T-helper 1 cell treated with Interleukin-12 subunit alpha and Interleukin-12 subunit beta and Interleukin-4 antibody, amounts not matched to agents 30 μg/mL and 1 μg/mL, for 36 hours (primary cell): ENCODE measurements around the gene GM2A.
"Not testable (repeated sequence)": the region's sequence is repeated elsewhere in the genome, so short reads cannot be mapped to it uniquely, and the experiment has no call there.

Source experiments
- H3K27ac Mint-ChIP-seq: one replicate; pipeline ENCODE4 v1.8.0; 2021; ENCODE audit warnings: mild to moderate bottlenecking, mixed read lengths
- H3K27me3 Mint-ChIP-seq: one replicate; pipeline ENCODE4 v1.8.0; 2021; ENCODE audit warnings: low read depth, mixed read lengths
- H3K36me3 Mint-ChIP-seq: one replicate; pipeline ENCODE4 v1.8.0; 2021; ENCODE audit warnings: low read depth, mixed read lengths
- H3K4me1 Mint-ChIP-seq: one replicate; pipeline ENCODE4 v1.8.0; 2021; ENCODE audit warnings: low read depth, mixed read lengths
- H3K4me3 Mint-ChIP-seq: one replicate; pipeline ENCODE4 v1.8.0; 2021; ENCODE audit warnings: mild to moderate bottlenecking, moderate library complexity, mixed read lengths
- H3K9me3 Mint-ChIP-seq: one replicate; pipeline ENCODE4 v1.8.0; 2021; ENCODE audit warnings: mixed read lengths

Gene GM2A

DNA sequence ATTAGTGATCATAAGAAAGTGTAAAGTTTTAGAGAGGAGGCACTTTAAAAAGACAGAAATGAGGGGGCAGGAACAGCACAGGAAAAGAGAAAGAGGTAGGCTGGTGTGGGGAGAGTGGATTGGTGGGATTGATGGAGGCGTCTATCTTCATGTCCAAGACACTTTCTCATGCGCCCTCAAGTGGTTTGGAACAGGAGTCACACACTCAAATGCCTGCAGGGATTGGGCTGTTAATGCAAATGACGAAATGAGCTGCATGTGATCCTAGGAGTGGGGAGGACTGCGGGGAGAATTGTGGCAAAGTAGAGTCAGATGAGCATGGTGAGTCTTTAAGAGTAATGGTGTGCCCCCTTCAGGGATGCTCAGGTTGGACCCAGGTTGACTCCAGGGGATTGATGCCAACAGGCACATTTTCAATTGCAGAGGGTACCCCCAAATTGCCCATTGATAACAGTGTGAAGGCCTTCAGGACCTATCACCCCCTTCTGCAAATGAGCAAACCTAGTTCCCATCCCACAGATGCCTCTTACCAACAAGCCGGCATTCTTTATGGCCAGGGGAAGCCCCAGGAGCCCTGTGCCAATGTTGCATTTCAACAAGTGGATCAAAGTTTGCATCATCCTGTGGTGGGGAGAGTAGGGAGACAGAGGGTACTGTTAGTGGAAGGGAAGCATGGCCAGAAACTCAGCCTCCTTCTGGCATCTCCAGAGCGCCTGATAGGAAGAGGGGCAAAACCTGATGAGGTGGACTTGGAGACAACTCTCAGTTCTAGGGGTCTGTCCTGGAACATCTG, 45.3 kb downstream of the GM2A start:
- Mint-ChIP-seq H3K4me1 (no peaks in the 10 kb centered on the region), H3K27me3 (peaks cover 17% of the 10 kb centered on the region), H3K9me3 (no peaks in the 10 kb centered on the region), H3K27ac (no peak overlapping the region), H3K4me3 (no peak overlapping the region), H3K36me3 (no peaks in the 10 kb centered on the region)

DNA sequence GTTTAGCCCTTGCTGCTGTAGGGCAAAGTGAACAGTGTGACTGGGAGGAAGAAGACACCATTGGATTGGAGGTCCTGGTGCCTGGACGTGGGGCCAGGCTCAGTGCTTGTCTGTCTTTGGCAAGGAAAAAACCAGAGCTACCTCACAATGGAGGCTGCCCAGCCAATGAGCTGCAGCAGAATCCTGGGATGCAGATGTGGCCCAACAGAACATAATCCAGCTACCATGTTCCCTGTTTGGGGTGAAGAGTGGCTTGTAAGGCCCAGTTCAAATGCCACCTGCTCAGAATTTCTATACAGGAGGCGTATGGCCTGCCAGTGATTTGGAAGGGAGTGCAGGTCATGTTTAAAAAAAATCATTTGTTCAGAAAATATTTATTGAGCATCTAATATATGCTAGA, 50.7 kb downstream of the GM2A start, which contains the start of gene SLC36A3:
SLC36A3 (minus strand) TSS at position 101 of the 400 bp plus-strand sequence. CDS start 412 bp downstream, outside the sequence.
- Mint-ChIP-seq H3K27me3 (peaks cover 45% of the 10 kb centered on the region), H3K27ac (no peak within 1 kb of the TSS), H3K4me3 (no peak within 1 kb of the TSS), H3K36me3 (no peaks in the 10 kb centered on the region), H3K9me3 (no peaks in the 10 kb centered on the region), H3K4me1 (no peaks in the 10 kb centered on the region)

DNA sequence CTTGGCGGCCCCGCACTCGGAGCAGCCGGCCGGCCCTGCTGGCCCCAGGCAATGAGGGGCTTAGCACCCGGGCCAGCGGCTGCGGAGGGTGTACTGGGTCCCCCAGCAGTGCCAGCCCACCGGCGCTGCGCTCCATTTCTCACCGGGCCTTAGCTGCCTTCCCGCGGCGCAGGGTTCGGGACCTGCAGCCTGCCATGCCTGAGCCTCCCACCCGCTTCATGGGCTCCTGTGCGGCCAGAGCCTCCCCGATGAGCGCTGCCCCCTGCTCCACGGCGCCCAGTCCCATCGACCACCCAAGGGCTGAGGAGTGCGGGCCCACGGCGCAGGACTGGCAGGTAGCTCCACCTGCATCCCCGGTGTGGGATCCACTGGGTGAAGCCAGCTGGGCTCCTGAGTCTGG, 56.3 kb downstream of the GM2A start:
- not testable (repeated sequence) for H3K27ac Mint-ChIP-seq, H3K4me1 Mint-ChIP-seq, H3K4me3 Mint-ChIP-seq, H3K36me3 Mint-ChIP-seq
- H3K9me3 Mint-ChIP-seq, result peaks cover 11% of the 10 kb centered on the region
- H3K27me3 Mint-ChIP-seq, result peaks cover 34% of the 10 kb centered on the region

DNA sequence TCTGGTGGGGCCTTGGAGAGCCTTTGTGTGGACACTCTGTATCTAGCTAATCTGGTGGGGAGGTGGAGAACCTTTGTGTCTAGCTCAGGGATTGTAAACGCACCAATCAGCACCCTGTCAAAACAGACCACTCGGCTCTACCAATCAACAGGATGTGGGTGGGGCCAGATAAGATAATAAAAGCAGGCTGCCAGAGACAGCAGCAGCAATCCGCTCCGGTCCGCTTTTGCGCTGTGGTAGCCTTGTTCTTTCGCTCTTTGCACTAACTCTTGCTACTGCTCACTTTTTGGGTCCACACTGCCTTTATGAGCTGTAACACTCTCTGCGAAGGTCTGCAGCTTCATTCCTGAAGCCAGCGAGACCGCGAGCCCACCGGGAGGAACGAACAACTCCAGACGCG, 56.8 kb downstream of the GM2A start:
- Mint-ChIP-seq H3K27me3 (peaks cover 35% of the 10 kb centered on the region), H3K9me3 (peaks cover 11% of the 10 kb centered on the region)
- not testable (repeated sequence) for H3K4me1 Mint-ChIP-seq, H3K4me3 Mint-ChIP-seq, H3K36me3 Mint-ChIP-seq, H3K27ac Mint-ChIP-seq

DNA sequence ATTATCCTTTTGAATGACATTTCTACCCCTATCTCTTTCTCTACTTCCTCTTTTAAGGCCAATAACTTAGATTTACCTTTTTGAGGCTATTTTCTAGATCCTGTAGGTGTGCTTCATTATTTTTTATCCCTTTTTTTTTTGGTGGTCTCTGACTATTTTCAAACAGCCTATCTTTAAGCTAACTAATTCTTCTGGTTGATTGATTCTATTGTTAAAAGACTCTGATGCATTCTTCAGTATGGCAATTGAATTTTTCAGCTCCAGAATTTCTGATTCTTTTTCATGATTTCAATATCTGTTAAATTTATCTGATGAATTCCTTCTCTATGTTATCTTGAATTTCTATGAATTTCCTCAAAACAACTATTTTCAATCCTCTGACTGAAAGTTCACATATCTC, 57.9 kb downstream of the GM2A start:
- H3K4me1 Mint-ChIP-seq, result no peaks in the 10 kb centered on the region
- peaks cover 11% of the 10 kb centered on the region for H3K9me3 Mint-ChIP-seq
- H3K27ac Mint-ChIP-seq, result no peak overlapping the region
- no peaks in the 10 kb centered on the region for H3K36me3 Mint-ChIP-seq
- H3K27me3 Mint-ChIP-seq, result peaks cover 31% of the 10 kb centered on the region
- H3K4me3 Mint-ChIP-seq, result no peak overlapping the region

DNA sequence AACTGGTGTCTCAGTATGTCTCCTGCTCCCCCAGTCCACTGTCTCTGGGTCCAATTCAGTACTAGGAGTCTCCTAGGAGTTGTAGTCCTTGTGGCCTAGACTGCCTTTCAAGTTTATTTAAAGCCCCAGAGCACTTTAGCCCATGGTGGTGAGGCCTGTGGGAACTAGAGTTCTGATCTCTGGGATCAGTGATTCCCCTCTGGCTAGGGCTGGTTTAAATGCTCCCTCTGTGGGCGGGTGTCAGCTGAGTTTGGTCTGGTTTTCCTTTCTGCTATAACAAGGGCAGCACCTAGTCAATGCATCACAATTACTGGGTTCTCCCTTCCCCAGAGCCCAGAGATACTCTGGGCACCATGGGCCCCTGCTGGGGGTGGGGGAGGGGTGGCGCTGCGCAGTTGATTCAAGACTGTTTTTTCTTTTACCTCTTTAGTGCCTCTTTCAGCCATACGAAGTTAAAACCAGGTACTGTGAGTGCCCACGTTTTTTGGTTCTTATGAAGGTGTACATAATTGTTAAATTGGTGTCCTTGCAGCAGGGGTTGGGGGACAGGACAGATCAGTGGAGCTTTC, 59.9 kb downstream of the GM2A start:
- H3K36me3 Mint-ChIP-seq, result no peaks in the 10 kb centered on the region
- no peaks in the 10 kb centered on the region for H3K4me1 Mint-ChIP-seq
- H3K27ac Mint-ChIP-seq, result no peak overlapping the region
- peaks cover 23% of the 10 kb centered on the region for H3K27me3 Mint-ChIP-seq
- peaks cover 11% of the 10 kb centered on the region for H3K9me3 Mint-ChIP-seq
- no peak overlapping the region for H3K4me3 Mint-ChIP-seq

DNA sequence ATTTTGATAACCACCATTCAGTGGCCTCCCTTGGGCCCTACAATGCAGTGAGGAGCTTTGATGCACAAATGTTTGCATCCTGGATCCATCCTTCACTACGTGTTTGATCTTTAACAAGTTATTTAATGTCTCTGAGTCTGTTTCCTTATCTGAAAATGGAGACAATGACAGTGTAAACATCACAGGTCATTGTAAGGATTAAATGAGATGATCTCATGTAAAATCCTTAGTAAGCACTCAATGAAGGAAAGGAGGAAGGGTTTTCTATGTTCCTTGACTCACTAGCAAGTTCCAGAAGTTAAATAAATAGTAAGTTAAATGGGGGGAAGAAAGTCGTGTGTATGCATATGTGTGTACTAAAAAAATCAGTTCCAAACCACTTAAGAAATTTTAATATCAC, 60.4 kb downstream of the GM2A start:
- Mint-ChIP-seq H3K4me3 (no peak overlapping the region), H3K9me3 (peaks cover 11% of the 10 kb centered on the region), H3K36me3 (no peaks in the 10 kb centered on the region), H3K27me3 (peaks cover 20% of the 10 kb centered on the region), H3K27ac (no peak overlapping the region), H3K4me1 (no peaks in the 10 kb centered on the region)

DNA sequence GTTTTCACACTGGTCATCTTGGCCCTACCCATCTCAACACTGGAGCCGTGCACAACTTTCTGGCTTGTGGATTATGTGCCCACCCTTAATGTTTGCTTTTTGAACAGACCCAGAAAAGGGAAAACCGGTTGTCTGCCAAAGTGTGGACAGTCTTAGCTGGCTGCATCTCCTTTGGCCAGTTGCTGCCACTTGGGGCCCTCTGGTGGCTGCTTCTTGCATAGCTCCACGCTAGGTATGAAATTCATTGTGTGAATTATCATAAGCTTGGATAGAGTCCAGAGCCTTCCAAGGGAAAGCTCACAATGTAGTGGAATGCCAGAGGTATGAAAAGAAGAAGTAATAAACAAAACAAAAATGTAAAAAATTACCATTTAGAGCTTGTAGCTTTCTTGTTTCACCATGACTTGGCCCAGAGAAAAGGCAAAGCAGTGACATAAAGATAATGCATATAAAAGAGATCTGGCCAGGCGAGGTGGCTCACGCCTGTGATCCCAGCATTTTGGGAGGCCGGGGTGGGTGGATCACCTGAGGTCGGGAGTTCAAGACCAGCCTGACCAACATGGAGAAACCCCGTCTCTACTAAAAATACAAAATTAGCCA, 63.1 kb downstream of the GM2A start:
- Mint-ChIP-seq H3K27ac (no peak overlapping the region), H3K27me3 (peaks cover 20% of the 10 kb centered on the region)

DNA sequence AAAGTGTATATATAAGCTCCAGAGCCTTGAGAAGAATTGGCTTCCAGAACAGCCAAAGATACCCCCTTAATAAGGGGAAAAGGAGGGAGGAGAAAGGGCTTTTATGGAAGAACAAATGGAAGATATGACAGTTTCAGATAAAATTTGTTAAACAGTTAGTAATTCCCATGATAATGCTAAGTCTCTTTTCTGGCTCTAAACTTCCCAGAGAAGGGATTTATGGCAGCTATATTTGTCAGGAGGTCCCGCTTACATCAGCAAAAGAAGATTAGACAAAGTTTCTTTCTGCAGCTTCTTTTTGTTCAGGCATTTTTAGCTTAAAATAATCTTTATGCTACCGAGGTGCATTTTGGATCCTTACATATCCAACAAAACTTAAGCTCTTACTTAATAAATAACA, 64.9 kb downstream of the GM2A start:
- Mint-ChIP-seq H3K36me3 (no peaks in the 10 kb centered on the region), H3K9me3 (no peaks in the 10 kb centered on the region), H3K27me3 (peaks cover 20% of the 10 kb centered on the region), H3K27ac (no peak overlapping the region), H3K4me1 (peaks cover 1% of the 10 kb centered on the region), H3K4me3 (no peak overlapping the region)

More for the DNA sequence above, 63.1 kb downstream of the GM2A start:
- Mint-ChIP-seq H3K4me1 (peaks cover 1% of the 10 kb centered on the region), H3K9me3 (peaks cover 4% of the 10 kb centered on the region), H3K36me3 (no peaks in the 10 kb centered on the region), H3K4me3 (no peak overlapping the region)

DNA sequence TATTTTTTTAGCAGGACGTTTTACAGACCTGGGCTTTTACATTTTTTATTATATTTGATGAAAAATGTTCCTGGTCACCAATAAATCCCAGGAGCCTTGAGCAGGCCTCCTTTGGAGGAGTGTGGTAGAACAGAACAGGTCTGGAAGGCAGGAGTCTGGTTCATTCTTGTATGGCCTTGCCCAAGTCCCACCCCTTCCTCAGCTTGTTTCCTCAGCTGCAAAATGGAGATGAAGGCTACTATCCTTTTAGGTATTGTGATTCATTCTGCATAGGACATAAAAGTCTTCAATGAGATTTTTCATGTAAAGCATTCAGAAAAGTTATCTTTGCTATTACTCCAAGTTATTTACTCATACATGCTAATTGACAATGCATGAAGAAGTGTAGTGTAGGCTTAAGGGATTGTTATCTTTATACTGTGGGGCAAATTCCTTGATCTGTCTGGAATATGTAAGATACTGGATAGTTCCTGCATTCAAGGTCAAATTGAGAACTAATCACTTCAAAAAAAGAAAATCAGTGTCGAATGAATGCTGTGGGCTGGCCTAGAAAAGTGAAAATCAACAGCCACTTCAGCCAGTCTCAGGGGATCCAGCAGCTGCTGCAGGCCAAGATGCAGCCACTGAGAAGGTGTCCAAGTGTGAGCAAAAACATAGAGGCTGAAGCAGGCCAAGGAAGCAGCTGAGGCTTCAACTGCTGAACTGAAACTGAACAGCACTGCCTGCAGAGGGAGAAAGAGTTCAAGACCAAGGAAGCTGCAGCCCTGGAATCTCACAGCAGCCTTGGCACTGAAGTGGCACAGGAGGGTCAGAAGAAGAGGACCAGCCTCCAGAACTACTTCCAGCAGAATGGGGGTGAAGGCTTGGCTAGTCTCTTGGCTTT, 66.1 kb downstream of the GM2A start:
- H3K4me3 Mint-ChIP-seq, result no peak overlapping the region
- peaks cover 11% of the 10 kb centered on the region for H3K27me3 Mint-ChIP-seq
- H3K36me3 Mint-ChIP-seq, result no peaks in the 10 kb centered on the region
- no peaks in the 10 kb centered on the region for H3K9me3 Mint-ChIP-seq
- no peak overlapping the region for H3K27ac Mint-ChIP-seq
- peaks cover 1% of the 10 kb centered on the region for H3K4me1 Mint-ChIP-seq
